SK-N-SH treated with all-trans-retinoic acid at 6 μM for 48 hours (cell line): ENCODE results near the gene LIMK2.

Experiments
- ARNTL ChIP-seq: fragments of 450-650 bp; formaldehyde crosslinking; IDR thresholded peaks from 2 replicates; pipeline ENCODE4 v1.5.0; 2020; ENCODE audit warnings: low read depth, mild to moderate bottlenecking, moderate library complexity, borderline replicate concordance
- CSDC2 ChIP-seq: fragments of 250-450 bp; sonication (Bioruptor Pico); IDR thresholded peaks from 2 replicates; pipeline ENCODE4 v1.5.0; 2020; ENCODE audit warnings: mild to moderate bottlenecking, moderate library complexity
- OSR1 ChIP-seq: fragments of 250-450 bp; sonication (Bioruptor Pico); IDR thresholded peaks from 2 replicates; pipeline ENCODE4 v1.8.0; 2022; ENCODE audit warnings: moderate library complexity, mild to moderate bottlenecking, inconsistent platforms
- TCF4 ChIP-seq: fragments of 250-450 bp; sonication (Bioruptor Pico); IDR thresholded peaks from 2 replicates; pipeline ENCODE4 v1.8.0; 2021; ENCODE audit warnings: mild to moderate bottlenecking, moderate library complexity, borderline replicate concordance
- TOX ChIP-seq: fragments of 250-450 bp; sonication (Bioruptor Pico); IDR thresholded peaks from 2 replicates; pipeline ENCODE4 v1.8.0; 2021; ENCODE audit warnings: mild to moderate bottlenecking, moderate library complexity, borderline replicate concordance
- ZNF70 ChIP-seq: fragments of 450-650 bp; formaldehyde crosslinking; IDR thresholded peaks from 2 replicates; pipeline ENCODE4 v1.5.0; 2020; ENCODE audit warnings: mild to moderate bottlenecking, moderate library complexity
- ZNF8 ChIP-seq: fragments of 450-650 bp; formaldehyde crosslinking; IDR thresholded peaks from 2 replicates; pipeline ENCODE4 v1.5.0; 2020; ENCODE audit warnings: mild to moderate bottlenecking, moderate library complexity
- TF ChIP-seq, protein P1 (sequence below): fragments of 250-450 bp; sonication (Bioruptor Pico); IDR thresholded peaks from 2 replicates; pipeline ENCODE4 v1.8.0; 2020; ENCODE audit warnings: mild to moderate bottlenecking, moderate library complexity, borderline replicate concordance
- TF ChIP-seq, protein P2 (sequence below): fragments of 250-450 bp; sonication (Bioruptor Pico); IDR thresholded peaks from 2 replicates; pipeline ENCODE4 v1.8.0; 2021; ENCODE audit warnings: low read depth, mild to moderate bottlenecking, moderate library complexity, borderline replicate concordance

DNA sequence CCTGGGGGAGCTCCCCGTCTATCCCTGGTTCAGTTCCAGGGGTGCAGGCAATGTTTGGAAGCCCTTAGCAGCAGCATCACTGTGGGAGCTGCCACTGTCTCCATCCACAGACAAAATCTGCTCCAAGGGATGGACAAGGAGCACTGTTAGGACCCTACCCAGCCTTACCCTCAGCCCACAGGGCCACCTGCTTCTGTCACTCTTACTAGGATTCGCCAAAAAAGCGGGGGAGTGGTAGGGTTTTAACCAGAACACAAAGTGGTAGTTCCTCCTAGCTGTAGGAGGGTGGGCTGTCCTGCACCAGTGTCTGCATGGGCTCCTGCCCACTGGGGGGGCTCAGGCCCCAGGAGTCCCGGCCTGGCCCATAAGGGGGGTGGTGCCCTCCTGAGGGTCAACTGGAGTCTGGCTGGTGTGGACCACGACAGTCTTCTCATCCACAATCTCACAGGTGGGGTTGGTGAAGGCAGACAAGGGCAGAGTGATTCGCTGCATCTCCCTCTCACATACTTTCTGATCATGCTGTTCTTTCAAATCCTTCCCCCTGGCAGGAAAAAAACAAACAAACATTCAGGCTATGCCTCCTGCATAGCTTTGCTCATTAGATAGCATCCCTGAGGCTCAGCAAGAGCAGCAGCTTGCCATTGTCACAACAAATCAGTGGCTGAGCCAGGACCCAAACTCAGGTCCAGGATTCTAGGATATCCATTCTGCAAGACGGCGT is 70.8 kb downstream of the LIMK2 start:
- TF ChIP-seq, protein P1, sequence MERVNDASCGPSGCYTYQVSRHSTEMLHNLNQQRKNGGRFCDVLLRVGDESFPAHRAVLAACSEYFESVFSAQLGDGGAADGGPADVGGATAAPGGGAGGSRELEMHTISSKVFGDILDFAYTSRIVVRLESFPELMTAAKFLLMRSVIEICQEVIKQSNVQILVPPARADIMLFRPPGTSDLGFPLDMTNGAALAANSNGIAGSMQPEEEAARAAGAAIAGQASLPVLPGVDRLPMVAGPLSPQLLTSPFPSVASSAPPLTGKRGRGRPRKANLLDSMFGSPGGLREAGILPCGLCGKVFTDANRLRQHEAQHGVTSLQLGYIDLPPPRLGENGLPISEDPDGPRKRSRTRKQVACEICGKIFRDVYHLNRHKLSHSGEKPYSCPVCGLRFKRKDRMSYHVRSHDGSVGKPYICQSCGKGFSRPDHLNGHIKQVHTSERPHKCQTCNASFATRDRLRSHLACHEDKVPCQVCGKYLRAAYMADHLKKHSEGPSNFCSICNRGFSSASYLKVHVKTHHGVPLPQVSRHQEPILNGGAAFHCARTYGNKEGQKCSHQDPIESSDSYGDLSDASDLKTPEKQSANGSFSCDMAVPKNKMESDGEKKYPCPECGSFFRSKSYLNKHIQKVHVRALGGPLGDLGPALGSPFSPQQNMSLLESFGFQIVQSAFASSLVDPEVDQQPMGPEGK, result no peak
- TF ChIP-seq OSR1, result no peak
- TF ChIP-seq ZNF8 (CRISPR knock-in tag), result no peak
- TF ChIP-seq TOX (CRISPR knock-in tag), result no peak
- TF ChIP-seq ZNF70, result no peak
- no peak for TF ChIP-seq CSDC2 (CRISPR knock-in tag)
- no peak for TF ChIP-seq TCF4 (CRISPR knock-in tag)
- TF ChIP-seq ARNTL (CRISPR knock-in tag), result no peak
- TF ChIP-seq, protein P2, sequence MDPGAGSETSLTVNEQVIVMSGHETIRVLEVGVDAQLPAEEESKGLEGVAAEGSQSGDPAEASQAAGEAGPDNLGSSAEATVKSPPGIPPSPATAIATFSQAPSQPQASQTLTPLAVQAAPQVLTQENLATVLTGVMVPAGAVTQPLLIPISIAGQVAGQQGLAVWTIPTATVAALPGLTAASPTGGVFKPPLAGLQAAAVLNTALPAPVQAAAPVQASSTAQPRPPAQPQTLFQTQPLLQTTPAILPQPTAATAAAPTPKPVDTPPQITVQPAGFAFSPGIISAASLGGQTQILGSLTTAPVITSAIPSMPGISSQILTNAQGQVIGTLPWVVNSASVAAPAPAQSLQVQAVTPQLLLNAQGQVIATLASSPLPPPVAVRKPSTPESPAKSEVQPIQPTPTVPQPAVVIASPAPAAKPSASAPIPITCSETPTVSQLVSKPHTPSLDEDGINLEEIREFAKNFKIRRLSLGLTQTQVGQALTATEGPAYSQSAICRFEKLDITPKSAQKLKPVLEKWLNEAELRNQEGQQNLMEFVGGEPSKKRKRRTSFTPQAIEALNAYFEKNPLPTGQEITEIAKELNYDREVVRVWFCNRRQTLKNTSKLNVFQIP, result no peak
